ENCODE data around the gene SLC7A6.

DNA sequence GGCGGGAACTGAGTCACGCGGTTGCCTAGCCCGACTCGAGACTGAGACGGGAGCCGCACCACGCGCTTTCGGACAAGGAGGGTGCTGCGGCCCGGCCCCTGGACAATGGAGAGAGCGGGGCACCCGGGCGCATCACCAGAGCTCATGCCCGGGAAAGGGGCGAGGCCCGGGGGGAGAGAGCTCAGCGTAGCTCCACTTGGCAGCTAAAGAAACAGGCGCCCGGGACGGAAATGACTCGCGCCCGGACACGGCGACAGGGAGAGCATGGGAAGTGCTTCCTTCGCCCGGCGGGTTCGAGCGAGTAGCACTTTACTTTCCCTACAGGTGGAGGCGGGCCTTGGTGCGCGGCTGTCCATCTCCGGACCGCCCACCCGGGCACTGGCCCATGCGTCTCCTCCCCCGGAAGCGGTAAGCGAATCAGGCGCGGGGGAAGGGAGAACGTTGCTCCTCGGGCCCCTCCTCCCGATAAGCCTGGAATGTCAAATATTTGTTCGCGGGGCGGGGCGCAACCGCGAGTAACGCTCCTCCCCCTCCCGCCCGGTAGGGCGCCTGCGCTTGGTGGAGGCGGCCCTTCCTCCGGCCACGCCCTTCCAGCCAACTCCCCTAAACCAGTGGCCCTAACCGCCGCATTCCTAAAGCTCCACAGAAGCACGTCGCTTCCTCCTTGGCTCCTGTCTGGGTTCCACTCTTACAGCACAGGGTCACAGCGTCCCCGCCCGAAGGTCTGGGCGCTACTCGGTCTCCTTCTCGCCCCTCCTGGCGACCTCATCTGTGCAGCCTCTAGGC, 26.9 kb upstream of the SLC7A6 start:
- TF ChIP-seq CTCF (IDR thresholded peaks at IDR 0.05; ENCODE audit: control extremely low read depth in 1 of 3, insufficient read depth in 1 of 3, low read depth in 1 of 3, low read length in 3 of 3) (no peak), HDAC6 (IDR thresholded peaks at IDR 0.05; ENCODE audit: low read depth, low read length) (no peak), EZH2 (IDR thresholded peaks at IDR 0.05; ENCODE audit: low read depth, low read length, severe bottlenecking) (no peak), SP2 (IDR thresholded peaks at IDR 0.05; ENCODE audit: low read length) (no peak), RAD21 (IDR thresholded peaks at IDR 0.05 in 1 of 2, conservative IDR thresholded peaks at IDR 0.05 in 1 of 2; ENCODE audit: low read depth in 2 of 2, low read length in 2 of 2) (no peak)
- TF ChIP-seq, protein P1, sequence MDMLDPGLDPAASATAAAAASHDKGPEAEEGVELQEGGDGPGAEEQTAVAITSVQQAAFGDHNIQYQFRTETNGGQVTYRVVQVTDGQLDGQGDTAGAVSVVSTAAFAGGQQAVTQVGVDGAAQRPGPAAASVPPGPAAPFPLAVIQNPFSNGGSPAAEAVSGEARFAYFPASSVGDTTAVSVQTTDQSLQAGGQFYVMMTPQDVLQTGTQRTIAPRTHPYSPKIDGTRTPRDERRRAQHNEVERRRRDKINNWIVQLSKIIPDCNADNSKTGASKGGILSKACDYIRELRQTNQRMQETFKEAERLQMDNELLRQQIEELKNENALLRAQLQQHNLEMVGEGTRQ (IDR thresholded peaks at IDR 0.05; ENCODE audit: low read length): no peak
